Measurements from ENCODE around the gene TRIB2. TPM values are rescaled to one million over a fixed set of nuclear protein-coding genes. Genes with fewer than 3 reads are reported as not detected.
A peak's percentile ranks its signal among the peaks of the same experiment; 100 is the strongest.

Gene TRIB2
- polyA plus RNA-seq, 1 experiment = 12.2 TPM

DNA sequence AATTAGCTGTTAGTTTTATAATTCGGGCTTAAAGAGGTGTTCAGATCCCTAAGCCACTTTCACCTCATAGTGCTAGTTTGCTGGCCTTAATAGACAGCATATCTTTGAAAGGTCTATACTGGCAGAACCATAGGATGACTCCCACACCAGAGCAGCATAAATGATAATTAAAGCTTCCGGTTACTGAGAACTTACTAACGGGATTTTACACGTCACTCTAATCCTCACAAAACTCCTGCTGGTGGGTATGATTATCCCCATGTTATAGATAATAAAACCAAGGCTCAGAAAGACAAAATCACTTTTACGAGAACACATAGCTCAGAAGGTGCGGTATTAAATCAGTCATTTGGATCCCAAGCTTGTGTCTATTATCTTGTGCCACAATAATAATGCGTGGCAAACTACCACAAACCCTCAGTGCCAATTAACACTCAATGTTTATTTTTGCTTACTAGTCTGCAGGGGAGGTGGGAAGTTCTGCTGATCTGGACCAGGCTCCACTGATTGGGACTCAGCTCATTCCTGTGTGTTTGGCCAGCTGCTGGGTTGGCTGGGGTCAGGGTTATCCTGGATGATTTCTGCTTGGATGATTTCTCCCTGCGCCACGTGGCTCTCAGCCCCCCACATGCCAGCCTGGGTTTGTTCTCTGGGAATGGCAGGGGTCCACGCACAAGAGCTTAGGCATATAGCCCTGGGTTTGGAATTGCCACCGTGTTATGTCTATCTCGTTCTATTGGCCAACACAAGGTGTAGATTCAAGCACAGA lies 62.3 kb downstream of the TRIB2 start:
- Histone ChIP-seq H3K27me3 (ENCODE audit: control insufficient read depth, insufficient read depth, low read length) (no peaks in the 10 kb centered on the region), H3K9me3 (ENCODE audit: control insufficient read depth, insufficient read depth, low read length) (peaks cover 2% of the 10 kb centered on the region; the same call in 1 of the 2 replicates), H3K27ac (ENCODE audit: low read depth, low read length) (no peak overlapping the region), H3K4me3 (ENCODE audit: low read depth, low read length) (no peak overlapping the region)
- ChIA-PET POLR2A (no interaction called here), CTCF (no interaction called here)
- TF ChIP-seq, protein P1, sequence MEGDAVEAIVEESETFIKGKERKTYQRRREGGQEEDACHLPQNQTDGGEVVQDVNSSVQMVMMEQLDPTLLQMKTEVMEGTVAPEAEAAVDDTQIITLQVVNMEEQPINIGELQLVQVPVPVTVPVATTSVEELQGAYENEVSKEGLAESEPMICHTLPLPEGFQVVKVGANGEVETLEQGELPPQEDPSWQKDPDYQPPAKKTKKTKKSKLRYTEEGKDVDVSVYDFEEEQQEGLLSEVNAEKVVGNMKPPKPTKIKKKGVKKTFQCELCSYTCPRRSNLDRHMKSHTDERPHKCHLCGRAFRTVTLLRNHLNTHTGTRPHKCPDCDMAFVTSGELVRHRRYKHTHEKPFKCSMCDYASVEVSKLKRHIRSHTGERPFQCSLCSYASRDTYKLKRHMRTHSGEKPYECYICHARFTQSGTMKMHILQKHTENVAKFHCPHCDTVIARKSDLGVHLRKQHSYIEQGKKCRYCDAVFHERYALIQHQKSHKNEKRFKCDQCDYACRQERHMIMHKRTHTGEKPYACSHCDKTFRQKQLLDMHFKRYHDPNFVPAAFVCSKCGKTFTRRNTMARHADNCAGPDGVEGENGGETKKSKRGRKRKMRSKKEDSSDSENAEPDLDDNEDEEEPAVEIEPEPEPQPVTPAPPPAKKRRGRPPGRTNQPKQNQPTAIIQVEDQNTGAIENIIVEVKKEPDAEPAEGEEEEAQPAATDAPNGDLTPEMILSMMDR (IDR thresholded peaks at IDR 0.05; ENCODE audit: low read depth, low read length) = no peak
- DNase-seq (ENCODE audit: low read depth, low spot score) = no peak

DNA sequence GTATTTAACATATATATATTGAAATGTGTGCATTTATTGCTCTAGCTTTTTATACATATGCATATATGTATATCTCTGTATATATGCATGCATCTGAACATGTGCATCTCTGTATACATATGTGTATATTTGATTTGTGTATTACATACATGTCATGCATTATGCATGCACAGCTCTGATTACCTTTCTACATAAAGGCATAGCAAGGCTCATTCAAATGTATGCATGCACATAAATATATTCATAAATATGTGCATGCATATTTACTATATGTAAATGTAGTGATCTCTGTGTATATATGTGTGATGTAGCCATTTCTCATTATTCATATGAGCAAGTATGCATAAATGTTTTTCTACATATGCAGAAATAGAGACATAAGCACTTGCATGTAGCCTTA lies 64.6 kb downstream of the TRIB2 start:
- Histone ChIP-seq H3K4me3 (ENCODE audit: low read depth, low read length) (no peak overlapping the region), H3K27ac (ENCODE audit: low read depth, low read length) (no peak overlapping the region), H3K9me3 (ENCODE audit: control insufficient read depth, insufficient read depth, low read length) (no peaks in the 10 kb centered on the region), H3K27me3 (ENCODE audit: control insufficient read depth, insufficient read depth, low read length) (no peaks in the 10 kb centered on the region)
- TF ChIP-seq, protein P1 (IDR thresholded peaks at IDR 0.05; ENCODE audit: low read depth, low read length) = no peak
- ChIA-PET CTCF (no interaction called here), POLR2A (no interaction called here)
- no peak for DNase-seq (ENCODE audit: low read depth, low spot score)

DNA sequence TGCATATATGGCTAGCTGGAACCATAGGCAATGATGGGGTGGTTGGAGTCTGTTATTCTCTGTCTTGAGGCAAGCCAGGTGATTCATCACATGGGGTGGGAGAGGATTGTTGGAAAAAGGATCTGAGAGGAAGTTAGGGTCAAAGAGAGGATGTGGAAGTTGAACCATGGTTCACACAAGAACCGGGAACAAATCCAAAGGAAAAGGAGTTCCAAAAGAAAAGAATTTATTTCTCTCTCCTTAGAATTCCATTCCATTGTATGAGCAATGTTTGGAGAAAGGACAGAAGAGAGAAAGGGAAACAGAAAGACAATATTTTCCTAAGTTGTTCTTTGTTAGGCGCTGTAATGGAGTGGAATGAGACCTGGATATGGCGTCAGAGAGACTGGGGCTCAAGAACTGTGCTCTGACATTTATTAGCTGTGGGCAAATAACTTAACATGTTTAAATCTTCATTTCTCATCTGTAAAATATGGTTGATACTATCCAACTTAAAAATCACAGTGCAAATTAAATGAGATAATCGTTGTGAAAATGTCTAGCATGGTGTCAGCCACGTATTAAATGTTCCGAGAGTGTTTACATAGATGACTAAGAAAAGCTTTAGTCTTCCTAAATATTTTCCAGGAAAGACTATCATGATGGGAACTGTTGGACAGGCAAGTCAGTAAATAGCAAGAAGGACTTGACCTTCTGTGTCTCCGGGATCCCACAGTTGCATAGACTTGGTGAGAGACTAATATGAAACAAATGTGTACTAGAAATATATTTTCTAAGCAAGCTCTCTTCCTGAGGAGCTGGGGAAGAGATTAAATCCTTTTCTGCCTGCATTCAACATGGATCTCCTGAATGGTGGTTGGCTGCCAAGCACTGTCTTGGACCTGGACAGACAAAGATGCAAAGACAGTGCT lies 71.4 kb downstream of the TRIB2 start:
- no peaks in the 10 kb centered on the region for H3K27me3 ChIP-seq (ENCODE audit: control insufficient read depth, insufficient read depth, low read length)
- ChIA-PET CTCF (no interaction called here), POLR2A (interaction anchor here (0.6 to 1.1 kb wide), 2 partner anchors 14 to 20 kb away, joined by 3 read pairs; no protein-coding TSS in a partner anchor)
- DNase-seq (ENCODE audit: low read depth, low spot score) = no peak
- H3K4me3 ChIP-seq (ENCODE audit: low read depth, low read length) = no peak overlapping the region
- H3K9me3 ChIP-seq (ENCODE audit: control insufficient read depth, insufficient read depth, low read length) = no peaks in the 10 kb centered on the region
- H3K27ac ChIP-seq (ENCODE audit: low read depth, low read length) = peak overlapping the region; percentile 40
- TF ChIP-seq, protein P1 (IDR thresholded peaks at IDR 0.05; ENCODE audit: low read depth, low read length) = no peak

DNA sequence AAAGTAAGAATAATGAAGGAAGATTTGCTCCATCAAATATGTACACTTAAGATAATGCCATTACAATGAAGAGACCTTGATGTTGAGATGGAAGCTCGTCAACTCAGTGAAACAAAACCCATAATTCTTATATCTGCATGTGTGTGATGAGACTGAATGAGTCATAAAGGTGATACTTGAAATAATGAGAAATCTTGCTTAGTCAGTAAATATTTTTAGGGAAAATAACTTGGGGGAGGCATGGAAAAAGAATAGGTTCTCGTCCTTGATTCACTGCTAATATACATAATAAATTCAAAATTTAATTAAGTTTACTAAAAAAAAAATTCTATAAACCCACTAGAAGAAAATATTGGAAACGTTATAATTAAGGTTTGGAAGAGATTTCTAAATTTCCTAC lies 75.2 kb downstream of the TRIB2 start:
- POLR2A ChIA-PET = no interaction called here
- DNase-seq (ENCODE audit: low read depth, low spot score) = no peak
- CTCF ChIA-PET = no interaction called here
- H3K4me3 ChIP-seq (ENCODE audit: low read depth, low read length) = no peak overlapping the region
- H3K9me3 ChIP-seq (ENCODE audit: control insufficient read depth, insufficient read depth, low read length) = no peaks in the 10 kb centered on the region
- no peak overlapping the region for H3K27ac ChIP-seq (ENCODE audit: low read depth, low read length)
- H3K27me3 ChIP-seq (ENCODE audit: control insufficient read depth, insufficient read depth, low read length) = no peaks in the 10 kb centered on the region
- TF ChIP-seq, protein P1 (IDR thresholded peaks at IDR 0.05; ENCODE audit: low read depth, low read length) = no peak

Small RNA genes within 50 kb of the gene (small RNA-seq; reads per million reads assigned to genes)
- gene MIR3125 (ENCODE audit: insufficient read length, low read depth) = not detected

Data from AG04450 (cell line).